Neural cell (in vitro differentiated cells): ENCODE data around the gene PLCE1. TPM values are rescaled to one million over a fixed set of nuclear protein-coding genes. Genes with fewer than 3 reads are reported as not detected.

Source experiments
- H2AFZ ChIP-seq: fragments of 200-600, 300-800 bp; sonication (generic), shearing (Covaris generic); 2 replicates; pipeline ENCODE4 v1.6.0; 2014; ENCODE audit warnings: low read depth, mild to moderate bottlenecking, antibody characterized with exemption, low read length, moderate library complexity
- H3F3A ChIP-seq: fragments of 200-600 bp; shearing (Covaris generic); 2 replicates; pipeline ENCODE4 v1.6.1; 2016; ENCODE audit warnings: mild to moderate bottlenecking, moderate library complexity, mixed read lengths, antibody characterized with exemption, low read length; ENCODE audit not compliant: insufficient read depth, poor library complexity, severe bottlenecking
- H3K27ac ChIP-seq: fragments of 200-600, 300-800 bp; sonication (generic), shearing (Covaris generic); 2 replicates; pipeline ENCODE4 v1.5.1; 2014; ENCODE audit warnings: mild to moderate bottlenecking, low read length, moderate library complexity
- H3K27me3 ChIP-seq: fragments of 300-800, 200-600 bp; sonication (generic), shearing (Covaris generic); 2 replicates; pipeline ENCODE4 v1.6.0; 2014; ENCODE audit warnings: mild to moderate bottlenecking, low read depth, low read length, moderate library complexity; ENCODE audit not compliant: insufficient read depth
- H3K36me3 ChIP-seq: fragments of 300-800, 200-600 bp; sonication (generic), shearing (Covaris generic); 2 replicates; pipeline ENCODE4 v1.5.1; 2014; ENCODE audit warnings: mild to moderate bottlenecking, antibody characterized with exemption, low read length, moderate library complexity; ENCODE audit not compliant: insufficient read depth
- H3K4me2 ChIP-seq: fragments of 300-800, 200-600 bp; sonication (generic), shearing (Covaris generic); 2 replicates; pipeline ENCODE4 v1.6.0; 2014; ENCODE audit warnings: mild to moderate bottlenecking, low read length
- H3K4me3 ChIP-seq: fragments of 300-800, 200-600 bp; sonication (generic), shearing (Covaris generic); 2 replicates; pipeline ENCODE4 v1.5.1; 2014; ENCODE audit warnings: mild to moderate bottlenecking, low read length, moderate library complexity
- H3K79me2 ChIP-seq: fragments of 200-600 bp; shearing (Covaris generic); replicated peaks from 2 replicates; pipeline ENCODE4 v1.6.0; 2014; ENCODE audit warnings: mild to moderate bottlenecking, low read length, moderate library complexity; ENCODE audit not compliant: insufficient read depth
- H3K9ac ChIP-seq: fragments of 300-800, 200-600 bp; sonication (generic), shearing (Covaris generic); 2 replicates; pipeline ENCODE4 v1.6.1; 2016; ENCODE audit warnings: mild to moderate bottlenecking, low read length, mixed read lengths
- H3K9me2 ChIP-seq: fragments of 200-600 bp; shearing (Covaris generic); 2 replicates; pipeline ENCODE4 v1.6.1; 2016; ENCODE audit warnings: mild to moderate bottlenecking, low read length, mixed read lengths; ENCODE audit not compliant: insufficient read depth
- H3K9me3 ChIP-seq: fragments of 200-600, 300-800 bp; sonication (generic), shearing (Covaris generic); 2 replicates; pipeline ENCODE4 v1.6.1; 2016; ENCODE audit warnings: mild to moderate bottlenecking, mixed run types, low read length, moderate library complexity, mixed read lengths
- H4K20me1 ChIP-seq: fragments of 200-600 bp; shearing (Covaris generic); 2 replicates; pipeline ENCODE4 v1.6.1; 2016; ENCODE audit warnings: mild to moderate bottlenecking, mixed run types; ENCODE audit not compliant: insufficient read depth
- CTCF ChIP-seq: fragments of 450-650 bp; IDR thresholded peaks from 2 replicates; pipeline ENCODE4 v1.5.1; 2014; ENCODE audit warnings: antibody characterized with exemption, mild to moderate bottlenecking, moderate library complexity; ENCODE audit not compliant: poor library complexity, severe bottlenecking
- EP300 ChIP-seq: fragments of 450-650 bp; conservative IDR thresholded peaks from 2 replicates; pipeline ENCODE4 v1.6.1; 2014; ENCODE audit warnings: antibody characterized with exemption, mild to moderate bottlenecking, moderate library complexity; ENCODE audit not compliant: poor library complexity, severe bottlenecking
- EZH2 ChIP-seq: fragments of 200-600, 300-800 bp; shearing (Covaris generic), sonication (generic); IDR thresholded peaks from 2 replicates; pipeline ENCODE4 v1.6.1; 2014; ENCODE audit warnings: antibody characterized with exemption, low read length, borderline replicate concordance, mild to moderate bottlenecking; ENCODE audit not compliant: insufficient read depth, poor library complexity, severe bottlenecking
- MXI1 ChIP-seq: fragments of 450-650 bp; conservative IDR thresholded peaks from 2 replicates; pipeline ENCODE4 v1.6.1; 2014; ENCODE audit warnings: antibody characterized with exemption, mild to moderate bottlenecking; ENCODE audit not compliant: poor library complexity, severe bottlenecking
- POLR2AphosphoS5 ChIP-seq: IDR thresholded peaks from 2 replicates; pipeline ENCODE4 v1.6.1; 2012
- RAD21 ChIP-seq: fragments of 450-650 bp; conservative IDR thresholded peaks from 2 replicates; pipeline ENCODE4 v1.6.1; 2014; ENCODE audit warnings: antibody characterized with exemption, mild to moderate bottlenecking, moderate library complexity
- REST ChIP-seq: IDR thresholded peaks from 2 replicates; pipeline ENCODE4 v1.6.1; 2012; ENCODE audit warnings: borderline replicate concordance
- SMC3 ChIP-seq: fragments of 450-650 bp; conservative IDR thresholded peaks from 2 replicates; pipeline ENCODE4 v1.6.1; 2014; ENCODE audit warnings: antibody characterized with exemption, mild to moderate bottlenecking, moderate library complexity; ENCODE audit not compliant: poor library complexity
- TAF1 ChIP-seq: IDR thresholded peaks from 2 replicates; pipeline ENCODE4 v1.6.1; 2012; ENCODE audit warnings: low read depth
- polyA plus RNA-seq: library from polyadenylated mRNA; depleted of rRNA; stranded (reverse); fragments of >200 nt; gene quantifications from 2 replicates; pipeline ENCODE4 v1.2.3, GENCODE V29; 2014

The PLCE1 gene
- polyA plus RNA-seq, 1 donor from 2014 or later = 0.22 TPM

- Histone ChIP-seq H3K9ac (no peak overlapping the region), H3F3A (no peaks in the 10 kb centered on the region), H4K20me1 (no peaks in the 10 kb centered on the region), H2AFZ (no peak overlapping the region), H3K9me3 (peaks cover 7% of the 10 kb centered on the region), H3K79me2 (no peaks in the 10 kb centered on the region), H3K27ac (no peak overlapping the region), H3K27me3 (no peaks in the 10 kb centered on the region), H3K4me3 (no peak overlapping the region), H3K9me2 (no peaks in the 10 kb centered on the region), H3K36me3 (no peaks in the 10 kb centered on the region), H3K4me2 (no peak overlapping the region)
- TF ChIP-seq EZH2 = no peak
- no peak for TF ChIP-seq POLR2AphosphoS5
- TF ChIP-seq MXI1 = no peak
- no peak for TF ChIP-seq REST
- TF ChIP-seq SMC3 = no peak
- no peak for TF ChIP-seq EP300
- TF ChIP-seq RAD21 = no peak
- TF ChIP-seq CTCF = no peak
- no peak for TF ChIP-seq TAF1
Measured at GRCh38 chr10:94010116-94010515, 16.4 kb downstream of the PLCE1 start.

- Histone ChIP-seq H4K20me1 (no peaks in the 10 kb centered on the region), H3K79me2 (no peaks in the 10 kb centered on the region), H3K9ac (no peak overlapping the region), H2AFZ (no peak overlapping the region), H3K4me3 (no peak overlapping the region), H3K9me2 (no peaks in the 10 kb centered on the region), H3K27me3 (no peaks in the 10 kb centered on the region), H3F3A (no peaks in the 10 kb centered on the region), H3K4me2 (no peak overlapping the region), H3K9me3 (peaks cover 7% of the 10 kb centered on the region), H3K27ac (no peak overlapping the region), H3K36me3 (no peaks in the 10 kb centered on the region)
- no peak for TF ChIP-seq SMC3
- TF ChIP-seq REST = no peak
- no peak for TF ChIP-seq RAD21
- no peak for TF ChIP-seq MXI1
- no peak for TF ChIP-seq CTCF
- no peak for TF ChIP-seq EZH2
- no peak for TF ChIP-seq POLR2AphosphoS5
- no peak for TF ChIP-seq EP300
Measured at GRCh38 chr10:94010886-94011285, 17.2 kb downstream of the PLCE1 start.
